OCI-LY7 (cell line): Measurements from ENCODE around the gene FTO. TPM values are rescaled to one million over a fixed set of nuclear protein-coding genes. Genes with fewer than 3 reads are reported as not detected.

Source experiments
- BruUV-seq: library from RNA; stranded (reverse); fragments of 400-500 nt; replicated peaks from 2 replicates; lab custom pipeline; 2021; lab: Mats Ljungman, UMichigan
- CTCF ChIA-PET: fragments of 300-600 bp; sonication (Branson Sonifier 250); formaldehyde crosslinking; loops from one replicate; lab custom pipeline; 2022; ENCODE audit warnings: antibody characterized with exemption; ENCODE audit not compliant: unreplicated experiment; lab: Charles Lee
- POLR2A ChIA-PET: fragments of 300-600 bp; sonication (Branson Sonifier 250); formaldehyde crosslinking; loops from one replicate; lab custom pipeline; 2022; ENCODE audit warnings: antibody characterized with exemption; lab: Charles Lee
- DNase-seq: peaks from one replicate; pipeline ENCODE4 v3.0.0-alpha.2; 2015; ENCODE audit warnings: low spot score
- H2AFZ ChIP-seq: fragments of 200-600 bp; sonication (generic), shearing (Covaris generic); 2 replicates; pipeline ENCODE4 v1.6.1; 2014; ENCODE audit warnings: mild to moderate bottlenecking, antibody characterized with exemption, low read length, moderate library complexity
- H3K27ac ChIP-seq: fragments of 200-600 bp; sonication (generic); 2 replicates; pipeline ENCODE4 v1.5.1; 2014; ENCODE audit warnings: mixed run types, low read depth, mild to moderate bottlenecking, moderate library complexity, low read length, inconsistent platforms; ENCODE audit not compliant: poor library complexity, severe bottlenecking
- H3K36me3 ChIP-seq: fragments of 200-600 bp; sonication (generic); 2 replicates; pipeline ENCODE4 v1.6.1; 2014; ENCODE audit warnings: mild to moderate bottlenecking, antibody characterized with exemption, low read length, moderate library complexity, mixed read lengths; ENCODE audit not compliant: insufficient read depth
- H3K4me1 ChIP-seq: fragments of 200-600 bp; sonication (generic); 2 replicates; pipeline ENCODE4 v1.5.1; 2014; ENCODE audit warnings: mild to moderate bottlenecking, low read length; ENCODE audit not compliant: insufficient read depth, poor library complexity, severe bottlenecking
- H3K4me2 ChIP-seq: fragments of 200-600 bp; sonication (generic); 2 replicates; pipeline ENCODE4 v1.6.1; 2014; ENCODE audit warnings: mild to moderate bottlenecking, low read length
- H3K4me3 ChIP-seq: fragments of 200-600 bp; sonication (generic); 2 replicates; pipeline ENCODE4 v1.5.1; 2014; ENCODE audit warnings: mild to moderate bottlenecking, low read depth, low read length; ENCODE audit not compliant: poor library complexity, severe bottlenecking
- H3K79me2 ChIP-seq: fragments of 200-600 bp; sonication (generic); 2 replicates; pipeline ENCODE4 v1.6.1; 2016; ENCODE audit warnings: low read depth, mild to moderate bottlenecking, low read length, moderate library complexity, mixed read lengths; ENCODE audit not compliant: insufficient read depth
- H3K9me2 ChIP-seq: fragments of 200-600 bp; sonication (generic); 2 replicates; pipeline ENCODE4 v1.6.1; 2016; ENCODE audit warnings: mild to moderate bottlenecking, low read length, mixed read lengths; ENCODE audit not compliant: insufficient read depth
- H3K9me3 ChIP-seq: fragments of 200-600 bp; sonication (generic); 2 replicates; pipeline ENCODE4 v1.6.1; 2014; ENCODE audit warnings: mild to moderate bottlenecking, mixed run types, low read length, mixed read lengths
- H4K20me1 ChIP-seq: fragments of 200-600 bp; sonication (generic); 2 replicates; pipeline ENCODE4 v1.6.1; 2014; ENCODE audit warnings: mild to moderate bottlenecking, antibody characterized with exemption, low read length, moderate library complexity, mixed read lengths; ENCODE audit not compliant: insufficient read depth
- CTCF ChIP-seq: fragments of 200-600 bp; sonication (generic); conservative IDR thresholded peaks from 2 replicates; pipeline ENCODE4 v1.5.1; 2014; ENCODE audit warnings: mild to moderate bottlenecking, antibody characterized with exemption, low read length, moderate library complexity, mixed read lengths
- EZH2phosphoT487 ChIP-seq: fragments of 200-600 bp; sonication (generic); IDR thresholded peaks from 2 replicates; pipeline ENCODE4 v1.6.1; 2018; ENCODE audit warnings: low read depth, borderline replicate concordance, mild to moderate bottlenecking, mixed run types, antibody characterized with exemption, low read length, moderate library complexity, mixed read lengths
- intact Hi-C: fragments of 100-400 bp; cut with micrococcal nuclease; formaldehyde crosslinking; loops from one replicate; pipeline ENCODE4 v1.10.0; 2022; ENCODE audit not compliant: unreplicated experiment
- total RNA-seq, 2 experiments: library from RNA; depleted of rRNA in 1 of 2; stranded (reverse); fragments of >200 nt in 1 of 2; shearing (Covaris generic) in 1 of 2; gene quantifications; 2 replicates each; pipeline ENCODE4 v1.2.3, GENCODE V29; 2014 to 2022

Gene FTO
- total RNA-seq, 2 experiments from 2014 or later = 57.1 to 68.0 TPM

- H3K36me3 ChIP-seq = no peaks in the 10 kb centered on the region
- H3K9me2 ChIP-seq = no peaks in the 10 kb centered on the region
- intact Hi-C loops = no loop called here
- ChIA-PET CTCF (no interaction called here), POLR2A (no interaction called here)
- no peaks in the 10 kb centered on the region for H4K20me1 ChIP-seq
- no TSS peak for BruUV-seq
- no peaks in the 10 kb centered on the region for H3K4me1 ChIP-seq
- no peak overlapping the region for H2AFZ ChIP-seq
- DNase-seq = no peak
- no peak for TF ChIP-seq CTCF
- TF ChIP-seq EZH2phosphoT487 = no peak
- H3K27ac ChIP-seq = no peak overlapping the region
- no peak overlapping the region for H3K4me3 ChIP-seq
- H3K4me2 ChIP-seq = no peak overlapping the region
- no peaks in the 10 kb centered on the region for H3K9me3 ChIP-seq
- H3K79me2 ChIP-seq = no peaks in the 10 kb centered on the region
These were observed 441.9 kb downstream of the FTO start for GRCh38 chr16:54145881-54146280.

GRCh38 chr16:54148974-54149373 lies 445.0 kb downstream of the FTO start:
- Histone ChIP-seq H3K4me1 (no peaks in the 10 kb centered on the region), H3K9me2 (no peaks in the 10 kb centered on the region), H3K27ac (no peak overlapping the region), H3K4me3 (no peak overlapping the region), H3K9me3 (no peaks in the 10 kb centered on the region), H3K4me2 (no peak overlapping the region), H4K20me1 (no peaks in the 10 kb centered on the region), H3K36me3 (no peaks in the 10 kb centered on the region), H3K79me2 (no peaks in the 10 kb centered on the region), H2AFZ (no peak overlapping the region)
- intact Hi-C loops = no loop called here
- POLR2A ChIA-PET = no interaction called here
- no TSS peak for BruUV-seq
- TF ChIP-seq CTCF (no peak), EZH2phosphoT487 (no peak)
- CTCF ChIA-PET = no interaction called here
- no peak for DNase-seq

GRCh38 chr16:54150861-54151260 lies 446.9 kb downstream of the FTO start:
- Histone ChIP-seq H3K4me2 (no peak overlapping the region), H3K4me1 (no peaks in the 10 kb centered on the region), H3K79me2 (no peaks in the 10 kb centered on the region), H3K36me3 (no peaks in the 10 kb centered on the region), H4K20me1 (no peaks in the 10 kb centered on the region), H3K9me3 (no peaks in the 10 kb centered on the region), H3K27ac (no peak overlapping the region), H3K9me2 (no peaks in the 10 kb centered on the region), H3K4me3 (no peak overlapping the region), H2AFZ (no peak overlapping the region)
- no TSS peak for BruUV-seq
- no peak for TF ChIP-seq CTCF
- no peak for TF ChIP-seq EZH2phosphoT487
- no peak for DNase-seq
- intact Hi-C loops = no loop called here
- POLR2A ChIA-PET = interaction anchor here (0.7 kb wide), 1 partner anchor 1999 kb away, joined by 3 read pairs; no protein-coding TSS in a partner anchor
- CTCF ChIA-PET = no interaction called here
